MM.1S (cell line): ENCODE data around the gene MYH14.

ENCODE experiments used
- DNase-seq: peaks from one replicate; pipeline ENCODE4 v3.0.0-alpha.2; 2015
- H2AFZ ChIP-seq: fragments of 300-600 bp; sonication (generic); 2 replicates; pipeline ENCODE4 v1.6.0; 2016; ENCODE audit warnings: antibody characterized with exemption, low read length
- H3F3A ChIP-seq: fragments of 300-600 bp; sonication (generic); 2 replicates; pipeline ENCODE4 v1.6.1; 2016; ENCODE audit warnings: mild to moderate bottlenecking, antibody characterized with exemption, low read length, moderate library complexity, mixed read lengths; ENCODE audit not compliant: insufficient read depth
- H3K27ac ChIP-seq: fragments of 300-600 bp; sonication (generic); 2 replicates; pipeline ENCODE4 v1.5.1; 2016; ENCODE audit warnings: mild to moderate bottlenecking, low read length
- H3K27me3 ChIP-seq: fragments of 300-600 bp; sonication (generic); replicated peaks from 2 replicates; pipeline ENCODE4 v1.6.0; 2016; ENCODE audit warnings: low read length; ENCODE audit not compliant: insufficient read depth
- H3K36me3 ChIP-seq: fragments of 300-600 bp; sonication (generic); replicated peaks from 2 replicates; pipeline ENCODE4 v1.6.1; 2016; ENCODE audit warnings: mild to moderate bottlenecking, low read length, mixed read lengths; ENCODE audit not compliant: insufficient read depth
- H3K4me1 ChIP-seq: fragments of 300-600 bp; sonication (generic); 2 replicates; pipeline ENCODE4 v1.6.1; 2016; ENCODE audit warnings: low read length, mixed read lengths
- H3K4me2 ChIP-seq: fragments of 300-600 bp; sonication (generic); 2 replicates; pipeline ENCODE4 v1.6.0; 2016; ENCODE audit warnings: low read depth, low read length
- H3K4me3 ChIP-seq: fragments of 300-600 bp; sonication (generic); 2 replicates; pipeline ENCODE4 v1.5.1; 2016; ENCODE audit warnings: low read length, mixed read lengths
- H3K79me2 ChIP-seq: fragments of 300-600 bp; sonication (generic); 2 replicates; pipeline ENCODE4 v1.6.1; 2016; ENCODE audit warnings: mixed run types, low read length, mixed read lengths
- H3K9ac ChIP-seq: fragments of 300-600 bp; sonication (generic); 2 replicates; pipeline ENCODE4 v1.6.1; 2016; ENCODE audit warnings: low read length, mixed read lengths
- H3K9me2 ChIP-seq: fragments of 300-600 bp; sonication (generic); replicated peaks from 2 replicates; pipeline ENCODE4 v1.6.1; 2016; ENCODE audit warnings: mild to moderate bottlenecking, low read length, mixed read lengths; ENCODE audit not compliant: insufficient read depth
- H3K9me3 ChIP-seq: fragments of 300-600 bp; sonication (generic); replicated peaks from 2 replicates; pipeline ENCODE4 v1.6.1; 2016; ENCODE audit warnings: mild to moderate bottlenecking, low read length, mixed read lengths; ENCODE audit not compliant: insufficient read depth
- H4K20me1 ChIP-seq: fragments of 300-600 bp; sonication (generic); 2 replicates; pipeline ENCODE4 v1.6.1; 2016; ENCODE audit warnings: mild to moderate bottlenecking, low read length, moderate library complexity, mixed read lengths; ENCODE audit not compliant: insufficient read depth
- EZH2 ChIP-seq: fragments of 300-600 bp; sonication (generic); optimal IDR thresholded peaks from 2 replicates; pipeline ENCODE3; 2017; ENCODE audit warnings: low read depth, mild to moderate bottlenecking, antibody characterized with exemption, low read length, mixed read lengths
- EZH2phosphoT487 ChIP-seq: fragments of 300-600 bp; sonication (generic); IDR thresholded peaks from 2 replicates; pipeline ENCODE4 v1.6.1; 2018; ENCODE audit warnings: antibody characterized with exemption, low read length
- TF ChIP-seq, protein P1 (sequence below): fragments of 300-600 bp; sonication (generic); IDR thresholded peaks from 2 replicates; pipeline ENCODE4 v1.5.1; 2016; ENCODE audit warnings: antibody characterized with exemption, low read length, mixed read lengths

Gene MYH14

DNA sequence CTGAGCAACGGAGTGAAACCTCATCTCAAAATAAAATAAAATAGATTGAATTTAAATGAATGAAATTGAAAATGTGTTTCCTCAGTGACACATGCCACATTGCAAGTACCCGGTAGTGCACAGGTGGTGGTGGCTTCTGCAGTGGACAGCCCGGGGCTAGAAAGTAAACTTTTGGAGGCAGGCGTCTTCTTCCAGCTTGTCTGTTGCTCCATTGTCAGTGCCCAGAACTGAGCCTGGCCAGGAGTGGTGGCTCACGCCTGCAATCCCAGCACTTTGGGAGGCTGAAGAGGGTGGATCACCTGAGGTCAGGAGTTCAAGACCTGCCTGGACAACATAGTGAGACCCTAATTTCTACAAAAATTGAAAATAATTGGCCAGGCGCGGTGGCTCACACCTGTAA is 5.7 kb downstream of the MYH14 start:
- H3K4me2 ChIP-seq: no peak overlapping the region
- no peak overlapping the region for H2AFZ ChIP-seq
- no peak overlapping the region for H3K9ac ChIP-seq
- H3K4me1 ChIP-seq: no peaks in the 10 kb centered on the region
- H3K9me3 ChIP-seq: no peaks in the 10 kb centered on the region
- H3F3A ChIP-seq: no peaks in the 10 kb centered on the region
- no peak overlapping the region for H3K27ac ChIP-seq
- no peaks in the 10 kb centered on the region for H3K79me2 ChIP-seq
- H3K36me3 ChIP-seq: no peaks in the 10 kb centered on the region
- no peaks in the 10 kb centered on the region for H4K20me1 ChIP-seq
- H3K27me3 ChIP-seq: peaks cover 75% of the 10 kb centered on the region
- TF ChIP-seq EZH2 (no peak), EZH2phosphoT487 (no peak)
- TF ChIP-seq, protein P1, sequence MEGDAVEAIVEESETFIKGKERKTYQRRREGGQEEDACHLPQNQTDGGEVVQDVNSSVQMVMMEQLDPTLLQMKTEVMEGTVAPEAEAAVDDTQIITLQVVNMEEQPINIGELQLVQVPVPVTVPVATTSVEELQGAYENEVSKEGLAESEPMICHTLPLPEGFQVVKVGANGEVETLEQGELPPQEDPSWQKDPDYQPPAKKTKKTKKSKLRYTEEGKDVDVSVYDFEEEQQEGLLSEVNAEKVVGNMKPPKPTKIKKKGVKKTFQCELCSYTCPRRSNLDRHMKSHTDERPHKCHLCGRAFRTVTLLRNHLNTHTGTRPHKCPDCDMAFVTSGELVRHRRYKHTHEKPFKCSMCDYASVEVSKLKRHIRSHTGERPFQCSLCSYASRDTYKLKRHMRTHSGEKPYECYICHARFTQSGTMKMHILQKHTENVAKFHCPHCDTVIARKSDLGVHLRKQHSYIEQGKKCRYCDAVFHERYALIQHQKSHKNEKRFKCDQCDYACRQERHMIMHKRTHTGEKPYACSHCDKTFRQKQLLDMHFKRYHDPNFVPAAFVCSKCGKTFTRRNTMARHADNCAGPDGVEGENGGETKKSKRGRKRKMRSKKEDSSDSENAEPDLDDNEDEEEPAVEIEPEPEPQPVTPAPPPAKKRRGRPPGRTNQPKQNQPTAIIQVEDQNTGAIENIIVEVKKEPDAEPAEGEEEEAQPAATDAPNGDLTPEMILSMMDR: no peak
- H3K9me2 ChIP-seq: no peaks in the 10 kb centered on the region
- no peak overlapping the region for H3K4me3 ChIP-seq
- DNase-seq: no peak

DNA sequence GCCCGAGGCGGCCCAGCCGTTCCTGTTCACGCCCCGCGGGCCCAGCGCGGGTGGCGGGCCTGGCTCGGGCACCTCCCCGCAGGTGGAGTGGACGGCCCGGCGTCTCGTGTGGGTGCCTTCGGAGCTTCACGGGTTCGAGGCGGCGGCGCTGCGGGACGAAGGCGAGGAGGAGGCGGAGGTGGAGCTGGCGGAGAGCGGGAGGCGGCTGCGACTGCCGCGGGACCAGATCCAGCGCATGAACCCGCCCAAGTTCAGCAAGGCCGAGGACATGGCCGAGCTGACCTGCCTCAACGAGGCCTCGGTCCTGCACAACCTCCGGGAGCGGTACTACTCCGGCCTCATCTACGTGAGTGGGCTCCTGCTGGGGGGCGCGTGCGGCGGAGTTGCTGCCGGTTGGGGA is 7.0 kb downstream of the MYH14 start:
- Histone ChIP-seq H3K27ac (no peak overlapping the region), H3K9me2 (no peaks in the 10 kb centered on the region), H3F3A (no peaks in the 10 kb centered on the region), H3K79me2 (no peaks in the 10 kb centered on the region), H3K9me3 (no peaks in the 10 kb centered on the region), H4K20me1 (no peaks in the 10 kb centered on the region), H3K36me3 (no peaks in the 10 kb centered on the region), H3K4me1 (no peaks in the 10 kb centered on the region), H2AFZ (no peak overlapping the region), H3K27me3 (peaks cover 74% of the 10 kb centered on the region), H3K9ac (no peak overlapping the region), H3K4me2 (no peak overlapping the region), H3K4me3 (no peak overlapping the region)
- no peak for DNase-seq
- TF ChIP-seq EZH2 (no peak), EZH2phosphoT487 (no peak)
- TF ChIP-seq, protein P1: no peak

DNA sequence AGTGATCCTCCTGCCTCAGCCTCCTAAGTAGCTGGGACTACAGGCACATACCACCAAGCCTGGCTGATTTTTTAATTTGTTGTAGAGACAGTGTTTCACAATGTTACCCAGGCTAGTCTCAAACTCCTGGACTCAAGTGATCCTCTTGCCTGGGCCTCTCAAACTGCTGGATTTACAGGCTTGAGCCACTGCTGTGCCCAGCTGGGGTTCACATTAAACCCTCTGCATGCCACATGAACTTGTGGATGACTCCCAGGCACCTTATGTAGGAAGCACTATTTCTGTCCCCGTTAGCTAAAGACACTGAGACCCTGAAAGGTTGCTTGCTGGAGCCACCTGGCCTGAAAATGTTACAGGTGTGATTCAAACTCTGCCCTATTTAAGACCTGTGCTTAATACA is 10.5 kb downstream of the MYH14 start:
- Histone ChIP-seq H3K4me2 (no peak overlapping the region), H3K4me3 (no peak overlapping the region), H3K9me2 (no peaks in the 10 kb centered on the region), H3K4me1 (no peaks in the 10 kb centered on the region), H2AFZ (no peak overlapping the region), H3K9ac (no peak overlapping the region), H3K27ac (no peak overlapping the region), H4K20me1 (no peaks in the 10 kb centered on the region), H3K9me3 (no peaks in the 10 kb centered on the region), H3K27me3 (peaks cover 71% of the 10 kb centered on the region), H3K79me2 (no peaks in the 10 kb centered on the region), H3K36me3 (no peaks in the 10 kb centered on the region), H3F3A (no peaks in the 10 kb centered on the region)
- DNase-seq: no peak
- TF ChIP-seq, protein P1: no peak
- no peak for TF ChIP-seq EZH2
- no peak for TF ChIP-seq EZH2phosphoT487
